Stimulated activated CD4-positive, alpha-beta T cell treated with anti-CD3 and anti-CD28 coated beads, Interleukin-4, amount 100 ng/mL, for 4 hours (primary cell): ENCODE data around the gene CDC45.

Source experiments
- DNase-seq, 2 experiments: peaks; one replicate each; pipeline ENCODE4 v3.0.0-alpha.2; 2020

CDC45 gene

GRCh38 chr22:19498154-19498865 lies 18.6 kb downstream of the CDC45 start:
- no peak for DNase-seq

- DNase-seq = no peak
These were observed 19.1 kb downstream of the CDC45 start for GRCh38 chr22:19498866-19499190.

- no peak for DNase-seq
These were observed 19.6 kb downstream of the CDC45 start for GRCh38 chr22:19499236-19499879.

GRCh38 chr22:19499880-19500242 lies 20.1 kb downstream of the CDC45 start:
- DNase-seq = no peak

- DNase-seq = no peak
These were observed 22.3 kb downstream of the CDC45 start for GRCh38 chr22:19501897-19502447.

- no peak for DNase-seq
These were observed 23.6 kb downstream of the CDC45 start for GRCh38 chr22:19503367-19503766.

- no peak for DNase-seq
These were observed 24.1 kb downstream of the CDC45 start for GRCh38 chr22:19503869-19504268.

GRCh38 chr22:19504900-19505734 lies 25.4 kb downstream of the CDC45 start:
- no peak for DNase-seq

- no peak for DNase-seq
These were observed 26.0 kb downstream of the CDC45 start for GRCh38 chr22:19505735-19506126.

GRCh38 chr22:19506212-19506611 lies 26.5 kb downstream of the CDC45 start:
- DNase-seq = no peak

GRCh38 chr22:19507534-19507861 lies 27.8 kb downstream of the CDC45 start:
- no peak for DNase-seq

GRCh38 chr22:19508024-19508776 lies 28.5 kb downstream of the CDC45 start:
- no peak for DNase-seq

- DNase-seq = no peak
These were observed 29.5 kb downstream of the CDC45 start for GRCh38 chr22:19509191-19509590.

- no peak for DNase-seq
These were observed 30.2 kb downstream of the CDC45 start for GRCh38 chr22:19509923-19510322.

GRCh38 chr22:19510919-19511341 lies 31.2 kb downstream of the CDC45 start:
- no peak for DNase-seq

- DNase-seq = no peak
These were observed 34.1 kb downstream of the CDC45 start for GRCh38 chr22:19513823-19514222.

- no peak for DNase-seq
These were observed 35.3 kb downstream of the CDC45 start for GRCh38 chr22:19514831-19515565.

- no peak for DNase-seq
These were observed 36.1 kb downstream of the CDC45 start for GRCh38 chr22:19515654-19516377.

- no peak for DNase-seq
These were observed 36.9 kb downstream of the CDC45 start for GRCh38 chr22:19516378-19517170.

- no peak for DNase-seq
These were observed 37.4 kb downstream of the CDC45 start for GRCh38 chr22:19517171-19517500.
